Gastroesophageal sphincter (tissue), 3 donors: ENCODE data around the gene ADGRG1.

Experiments
- EP300 ChIP-seq: sonication (generic); formaldehyde crosslinking; IDR thresholded peaks from one replicate; pipeline ENCODE4 v1.6.1; 2017; ENCODE audit warnings: antibody characterized with exemption, mild to moderate bottlenecking
- POLR2A ChIP-seq, 2 donors: fragments of 450-650 bp; IDR thresholded peaks; one replicate each; pipeline ENCODE4 v1.6.1; 2017; ENCODE audit warnings: antibody characterized with exemption in 2 of 2, mild to moderate bottlenecking in 2 of 2, moderate library complexity in 1 of 2
- TF ChIP-seq, protein P1 (sequence below), 4 experiments: fragments of 200-600 bp in 2 of 4; fragments of 450-650 bp in 2 of 4; sonication (generic) in 1 of 4; IDR thresholded peaks; one replicate each; pipeline ENCODE4 v1.5.1; 2017 to 2019; ENCODE audit warnings: antibody characterized with exemption in 4 of 4, mild to moderate bottlenecking in 2 of 4, moderate library complexity in 2 of 4

- TF ChIP-seq, protein P1, sequence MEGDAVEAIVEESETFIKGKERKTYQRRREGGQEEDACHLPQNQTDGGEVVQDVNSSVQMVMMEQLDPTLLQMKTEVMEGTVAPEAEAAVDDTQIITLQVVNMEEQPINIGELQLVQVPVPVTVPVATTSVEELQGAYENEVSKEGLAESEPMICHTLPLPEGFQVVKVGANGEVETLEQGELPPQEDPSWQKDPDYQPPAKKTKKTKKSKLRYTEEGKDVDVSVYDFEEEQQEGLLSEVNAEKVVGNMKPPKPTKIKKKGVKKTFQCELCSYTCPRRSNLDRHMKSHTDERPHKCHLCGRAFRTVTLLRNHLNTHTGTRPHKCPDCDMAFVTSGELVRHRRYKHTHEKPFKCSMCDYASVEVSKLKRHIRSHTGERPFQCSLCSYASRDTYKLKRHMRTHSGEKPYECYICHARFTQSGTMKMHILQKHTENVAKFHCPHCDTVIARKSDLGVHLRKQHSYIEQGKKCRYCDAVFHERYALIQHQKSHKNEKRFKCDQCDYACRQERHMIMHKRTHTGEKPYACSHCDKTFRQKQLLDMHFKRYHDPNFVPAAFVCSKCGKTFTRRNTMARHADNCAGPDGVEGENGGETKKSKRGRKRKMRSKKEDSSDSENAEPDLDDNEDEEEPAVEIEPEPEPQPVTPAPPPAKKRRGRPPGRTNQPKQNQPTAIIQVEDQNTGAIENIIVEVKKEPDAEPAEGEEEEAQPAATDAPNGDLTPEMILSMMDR (IDR thresholded peaks at IDR 0.05) = no peak
- TF ChIP-seq POLR2A (IDR thresholded peaks at IDR 0.05) (no peak), EP300 (no peak)
Observed at GRCh38 chr16:57601801-57602478, 26.5 kb upstream of the ADGRG1 start.
